ENCODE measurements around the gene UNC13B.
"Not testable (repeated sequence)": the region's sequence is repeated elsewhere in the genome, so short reads cannot be mapped to it uniquely, and the experiment has no call there.

UNC13B gene

GRCh38 chr9:35406183-35406959, 244.6 kb downstream of the UNC13B start:
- DNase-seq (ENCODE audit: low spot score), result no peak
- TF ChIP-seq CTCF (IDR thresholded peaks at IDR 0.05; ENCODE audit: extremely low read depth, missing control alignments), result no peak

DNA sequence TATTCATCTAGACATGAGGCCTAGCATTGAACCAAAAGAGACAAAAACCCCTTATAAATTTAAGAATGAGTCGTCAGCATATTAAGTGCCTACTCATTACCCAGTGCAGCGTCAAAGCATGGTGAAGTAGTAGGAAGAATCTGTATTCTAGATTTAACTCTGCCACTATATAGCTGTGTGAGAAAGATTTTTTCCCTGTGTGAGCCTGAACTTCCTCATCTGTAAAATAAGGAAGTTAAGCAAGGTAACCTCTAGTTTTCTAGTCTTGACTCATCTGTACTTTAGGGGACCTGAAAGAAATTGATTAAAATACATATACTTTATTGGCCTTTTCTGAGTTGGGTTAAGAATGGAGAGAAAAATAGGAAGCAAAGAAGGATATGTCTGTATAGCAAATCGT, 246.0 kb downstream of the UNC13B start:
- no peak for DNase-seq (ENCODE audit: low spot score)
- TF ChIP-seq CTCF (IDR thresholded peaks at IDR 0.05; ENCODE audit: extremely low read depth, missing control alignments), result no peak

- not testable (repeated sequence) for DNase-seq (ENCODE audit: low spot score)
These were observed 247.6 kb downstream of the UNC13B start for GRCh38 chr9:35409434-35409833.

GRCh38 chr9:35414889-35415288, 253.1 kb downstream of the UNC13B start:
- no peak for TF ChIP-seq CTCF (IDR thresholded peaks at IDR 0.05; ENCODE audit: extremely low read depth, missing control alignments)
- DNase-seq (ENCODE audit: low spot score), result no peak

DNA sequence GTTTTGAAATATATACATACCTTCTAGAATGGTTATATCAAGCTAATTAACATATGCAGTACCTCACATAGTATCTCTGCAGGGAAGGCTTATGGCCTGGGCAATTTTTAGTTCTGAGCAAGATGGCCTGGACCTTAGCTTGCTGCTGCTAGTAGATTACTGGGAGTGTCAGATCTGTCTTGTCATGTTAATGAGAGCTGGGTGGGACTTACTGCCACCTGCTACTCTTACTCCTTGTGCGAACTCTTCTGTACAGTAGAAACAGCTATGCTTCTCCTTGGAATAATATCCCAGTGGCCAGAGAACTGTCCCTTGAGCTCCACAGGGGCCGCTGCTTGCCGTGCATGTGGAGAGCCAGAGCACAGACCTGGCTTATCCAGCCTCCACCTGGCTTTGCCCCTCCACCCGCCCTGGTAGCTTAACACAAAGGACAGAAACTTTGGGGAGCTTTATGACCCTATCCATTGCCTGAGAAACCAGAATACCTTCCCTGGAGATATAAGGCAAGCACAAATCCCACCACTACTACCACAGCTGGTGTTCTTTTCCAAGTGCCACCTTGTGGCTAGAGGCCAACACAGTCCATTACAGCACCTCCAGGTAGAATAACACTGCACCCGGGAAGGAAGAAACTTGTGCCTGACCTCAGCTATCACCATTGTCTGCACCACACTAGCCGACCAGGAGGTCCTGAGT, 253.7 kb downstream of the UNC13B start:
- DNase-seq (ENCODE audit: low spot score), result no peak
- TF ChIP-seq CTCF (IDR thresholded peaks at IDR 0.05; ENCODE audit: extremely low read depth, missing control alignments), result no peak

DNA sequence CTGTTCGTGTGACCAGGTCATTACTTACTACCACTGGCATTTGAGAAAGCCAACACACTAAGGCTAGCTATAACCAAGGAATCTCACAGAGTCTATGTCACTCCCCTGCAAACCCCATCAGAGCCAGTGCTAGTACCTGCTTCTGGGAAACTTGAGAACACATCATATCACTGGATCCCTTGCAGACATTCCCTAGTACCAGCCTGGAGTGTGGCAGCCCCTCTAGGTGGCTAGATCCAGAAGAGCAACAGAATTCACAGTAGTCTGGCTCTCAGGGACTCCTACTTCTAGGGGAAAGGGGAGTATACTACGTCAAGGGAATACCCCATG, 254.3 kb downstream of the UNC13B start:
- no peak for DNase-seq (ENCODE audit: low spot score)
- no peak for TF ChIP-seq CTCF (IDR thresholded peaks at IDR 0.05; ENCODE audit: extremely low read depth, missing control alignments)

DNA sequence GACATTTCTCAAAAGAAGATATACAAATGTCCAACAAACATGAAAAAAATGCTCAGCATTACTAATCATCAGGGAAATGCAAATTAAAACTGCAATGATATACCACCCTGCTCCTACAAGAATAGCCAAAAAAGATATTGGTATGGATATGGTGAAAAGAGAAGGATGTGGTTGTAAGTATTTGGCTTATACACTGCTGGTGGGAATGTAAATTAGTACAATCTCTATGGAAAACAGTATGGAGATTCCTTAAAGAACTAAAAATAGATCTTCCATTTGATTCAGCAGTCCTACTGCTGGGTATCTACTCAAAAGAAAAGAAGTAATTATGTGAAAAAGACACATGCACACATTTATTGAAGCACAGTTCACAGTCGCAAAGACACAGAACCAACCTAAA, 260.5 kb downstream of the UNC13B start:
- no peak for DNase-seq (ENCODE audit: low spot score)
- TF ChIP-seq CTCF (IDR thresholded peaks at IDR 0.05; ENCODE audit: extremely low read depth, missing control alignments), result no peak

DNA sequence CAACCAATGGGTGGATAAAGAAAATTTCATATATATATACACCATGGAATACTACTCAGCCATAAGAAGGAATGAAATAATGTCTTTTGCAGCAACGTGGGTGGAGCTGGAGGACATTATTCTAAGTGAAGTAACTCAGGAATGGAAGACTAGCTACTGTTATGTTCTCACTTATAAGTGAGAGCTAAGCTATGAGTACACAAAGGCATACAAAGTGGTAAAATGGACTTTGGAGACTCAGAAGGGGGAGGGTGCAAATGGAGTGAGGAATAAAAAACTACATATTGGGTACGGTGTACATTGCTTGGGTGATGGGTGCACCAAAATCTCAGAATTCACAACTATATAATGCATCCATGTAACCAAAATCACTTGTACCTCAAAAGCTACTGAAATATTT, 260.9 kb downstream of the UNC13B start:
- DNase-seq (ENCODE audit: low spot score), result no peak
- TF ChIP-seq CTCF (IDR thresholded peaks at IDR 0.05; ENCODE audit: extremely low read depth, missing control alignments), result no peak

Measured in GM20000 (cell line).